HPDE6-E6E7 (cell line): ENCODE measurements around the gene DNAJC5.

Experiments used
- DNase-seq: peaks from one replicate; pipeline ENCODE4 v3.0.0; 2011; ENCODE audit warnings: missing footprints; ENCODE audit errors: extremely low spot score

Gene DNAJC5

GRCh38 chr20:63940472-63941266 is 45.7 kb downstream of the DNAJC5 start:
- no peak for DNase-seq

GRCh38 chr20:63941282-63942081 is 46.6 kb downstream of the DNAJC5 start:
- DNase-seq: peak; percentile 90

- peak; percentile 56 for DNase-seq
Observed at GRCh38 chr20:63942250-63942951, 47.5 kb downstream of the DNAJC5 start.

GRCh38 chr20:63942969-63943807 is 48.3 kb downstream of the DNAJC5 start:
- DNase-seq: no peak

- DNase-seq: no peak
Observed at GRCh38 chr20:63943808-63944077, 48.8 kb downstream of the DNAJC5 start.

GRCh38 chr20:63944078-63944941 is 49.4 kb downstream of the DNAJC5 start:
- DNase-seq: no peak

- no peak for DNase-seq
Observed at GRCh38 chr20:63945031-63945658, 50.2 kb downstream of the DNAJC5 start.

GRCh38 chr20:63945921-63946920 is 51.3 kb downstream of the DNAJC5 start:
- no peak for DNase-seq

- DNase-seq: no peak
Observed at GRCh38 chr20:63946986-63947637, 52.2 kb downstream of the DNAJC5 start.

- no peak for DNase-seq
Observed at GRCh38 chr20:63947638-63948456, 52.9 kb downstream of the DNAJC5 start.

GRCh38 chr20:63950701-63951397 is 55.9 kb downstream of the DNAJC5 start:
- no peak for DNase-seq

- DNase-seq: no peak
Observed at GRCh38 chr20:63951398-63952209, 56.7 kb downstream of the DNAJC5 start.

GRCh38 chr20:63952210-63952535 is 57.2 kb downstream of the DNAJC5 start:
- DNase-seq: no peak

- no peak for DNase-seq
Observed at GRCh38 chr20:63952769-63953168, 57.8 kb downstream of the DNAJC5 start.

- no peak for DNase-seq
Observed at GRCh38 chr20:63953764-63954429, 59.0 kb downstream of the DNAJC5 start.
